ENCODE results near the gene ZNF552.

DNA sequence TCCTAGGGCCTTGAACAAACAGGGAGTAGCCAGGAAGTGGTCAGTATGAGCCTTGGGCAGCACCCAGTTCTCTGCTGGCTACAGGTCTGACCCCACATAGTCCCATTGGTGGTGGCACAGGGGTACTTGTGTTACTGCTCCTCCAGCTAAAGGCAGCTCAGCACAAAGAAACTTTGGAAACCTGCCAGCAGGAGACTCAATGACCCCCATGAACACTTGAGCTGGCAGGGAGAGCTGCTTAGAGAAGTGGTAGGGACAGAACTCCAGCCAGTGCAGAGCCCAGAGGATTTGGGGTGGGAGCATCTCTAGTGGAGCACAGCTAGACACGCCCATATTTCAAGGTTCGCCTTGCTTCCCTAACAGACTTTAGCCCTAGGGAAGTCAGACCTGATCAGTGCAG lies 55.6 kb downstream of the ZNF552 start:
- TF ChIP-seq, protein P1, sequence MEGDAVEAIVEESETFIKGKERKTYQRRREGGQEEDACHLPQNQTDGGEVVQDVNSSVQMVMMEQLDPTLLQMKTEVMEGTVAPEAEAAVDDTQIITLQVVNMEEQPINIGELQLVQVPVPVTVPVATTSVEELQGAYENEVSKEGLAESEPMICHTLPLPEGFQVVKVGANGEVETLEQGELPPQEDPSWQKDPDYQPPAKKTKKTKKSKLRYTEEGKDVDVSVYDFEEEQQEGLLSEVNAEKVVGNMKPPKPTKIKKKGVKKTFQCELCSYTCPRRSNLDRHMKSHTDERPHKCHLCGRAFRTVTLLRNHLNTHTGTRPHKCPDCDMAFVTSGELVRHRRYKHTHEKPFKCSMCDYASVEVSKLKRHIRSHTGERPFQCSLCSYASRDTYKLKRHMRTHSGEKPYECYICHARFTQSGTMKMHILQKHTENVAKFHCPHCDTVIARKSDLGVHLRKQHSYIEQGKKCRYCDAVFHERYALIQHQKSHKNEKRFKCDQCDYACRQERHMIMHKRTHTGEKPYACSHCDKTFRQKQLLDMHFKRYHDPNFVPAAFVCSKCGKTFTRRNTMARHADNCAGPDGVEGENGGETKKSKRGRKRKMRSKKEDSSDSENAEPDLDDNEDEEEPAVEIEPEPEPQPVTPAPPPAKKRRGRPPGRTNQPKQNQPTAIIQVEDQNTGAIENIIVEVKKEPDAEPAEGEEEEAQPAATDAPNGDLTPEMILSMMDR (IDR thresholded peaks at IDR 0.05), result no peak
- TF ChIP-seq MXI1 (IDR thresholded peaks at IDR 0.05; ENCODE audit: low read depth, low read length), result no peak
- no peak for TF ChIP-seq EZH2phosphoT487 (IDR thresholded peaks at IDR 0.05; ENCODE audit: borderline replicate concordance, low read depth)
- TF ChIP-seq POLR2AphosphoS5 (IDR thresholded peaks at IDR 0.05; ENCODE audit: low read depth, low read length), result no peak
- TF ChIP-seq RAD21 (IDR thresholded peaks at IDR 0.05; ENCODE audit: low read length), result no peak
- no peak for TF ChIP-seq YY1 (IDR thresholded peaks at IDR 0.05; ENCODE audit: low read depth)
- TF ChIP-seq, protein P2, sequence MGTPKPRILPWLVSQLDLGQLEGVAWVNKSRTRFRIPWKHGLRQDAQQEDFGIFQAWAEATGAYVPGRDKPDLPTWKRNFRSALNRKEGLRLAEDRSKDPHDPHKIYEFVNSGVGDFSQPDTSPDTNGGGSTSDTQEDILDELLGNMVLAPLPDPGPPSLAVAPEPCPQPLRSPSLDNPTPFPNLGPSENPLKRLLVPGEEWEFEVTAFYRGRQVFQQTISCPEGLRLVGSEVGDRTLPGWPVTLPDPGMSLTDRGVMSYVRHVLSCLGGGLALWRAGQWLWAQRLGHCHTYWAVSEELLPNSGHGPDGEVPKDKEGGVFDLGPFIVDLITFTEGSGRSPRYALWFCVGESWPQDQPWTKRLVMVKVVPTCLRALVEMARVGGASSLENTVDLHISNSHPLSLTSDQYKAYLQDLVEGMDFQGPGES (IDR thresholded peaks at IDR 0.05; ENCODE audit: low read depth, low read length), result no peak
- TF ChIP-seq FOSL2 (IDR thresholded peaks at IDR 0.05; ENCODE audit: borderline replicate concordance, low read depth), result no peak
- TF ChIP-seq, protein P3, sequence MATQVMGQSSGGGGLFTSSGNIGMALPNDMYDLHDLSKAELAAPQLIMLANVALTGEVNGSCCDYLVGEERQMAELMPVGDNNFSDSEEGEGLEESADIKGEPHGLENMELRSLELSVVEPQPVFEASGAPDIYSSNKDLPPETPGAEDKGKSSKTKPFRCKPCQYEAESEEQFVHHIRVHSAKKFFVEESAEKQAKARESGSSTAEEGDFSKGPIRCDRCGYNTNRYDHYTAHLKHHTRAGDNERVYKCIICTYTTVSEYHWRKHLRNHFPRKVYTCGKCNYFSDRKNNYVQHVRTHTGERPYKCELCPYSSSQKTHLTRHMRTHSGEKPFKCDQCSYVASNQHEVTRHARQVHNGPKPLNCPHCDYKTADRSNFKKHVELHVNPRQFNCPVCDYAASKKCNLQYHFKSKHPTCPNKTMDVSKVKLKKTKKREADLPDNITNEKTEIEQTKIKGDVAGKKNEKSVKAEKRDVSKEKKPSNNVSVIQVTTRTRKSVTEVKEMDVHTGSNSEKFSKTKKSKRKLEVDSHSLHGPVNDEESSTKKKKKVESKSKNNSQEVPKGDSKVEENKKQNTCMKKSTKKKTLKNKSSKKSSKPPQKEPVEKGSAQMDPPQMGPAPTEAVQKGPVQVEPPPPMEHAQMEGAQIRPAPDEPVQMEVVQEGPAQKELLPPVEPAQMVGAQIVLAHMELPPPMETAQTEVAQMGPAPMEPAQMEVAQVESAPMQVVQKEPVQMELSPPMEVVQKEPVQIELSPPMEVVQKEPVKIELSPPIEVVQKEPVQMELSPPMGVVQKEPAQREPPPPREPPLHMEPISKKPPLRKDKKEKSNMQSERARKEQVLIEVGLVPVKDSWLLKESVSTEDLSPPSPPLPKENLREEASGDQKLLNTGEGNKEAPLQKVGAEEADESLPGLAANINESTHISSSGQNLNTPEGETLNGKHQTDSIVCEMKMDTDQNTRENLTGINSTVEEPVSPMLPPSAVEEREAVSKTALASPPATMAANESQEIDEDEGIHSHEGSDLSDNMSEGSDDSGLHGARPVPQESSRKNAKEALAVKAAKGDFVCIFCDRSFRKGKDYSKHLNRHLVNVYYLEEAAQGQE (IDR thresholded peaks at IDR 0.05; ENCODE audit: low read depth, low read length), result no peak
- no peak for TF ChIP-seq JUND (IDR thresholded peaks at IDR 0.05)
